ENCODE measurements around the gene MAX. TPM values are rescaled to one million over a fixed set of nuclear protein-coding genes. Genes with fewer than 3 reads are reported as not detected.
"Not testable (repeated sequence)": the region's sequence is repeated elsewhere in the genome, so short reads cannot be mapped to it uniquely, and the experiment has no call there.

The MAX gene
- total RNA-seq, 4 donors from 2014 or later = 61.8 to 87.1 (median 80.9) TPM

- H3K9me3 ChIP-seq = no peaks in the 10 kb centered on the region
- WGBS, 2 donors (ENCODE audit: low coverage in 1 of 2) = 92 to 94% methylated on average over 2 of the region's 2 CpGs
- no peak for ATAC-seq
- no peaks in the 10 kb centered on the region for H3K27me3 ChIP-seq
- no peak overlapping the region for H3K27ac ChIP-seq
- H3K4me3 ChIP-seq = no peak overlapping the region
- no peak for TF ChIP-seq POLR2AphosphoS5 (IDR thresholded peaks at IDR 0.05)
- TF ChIP-seq, protein P1, sequence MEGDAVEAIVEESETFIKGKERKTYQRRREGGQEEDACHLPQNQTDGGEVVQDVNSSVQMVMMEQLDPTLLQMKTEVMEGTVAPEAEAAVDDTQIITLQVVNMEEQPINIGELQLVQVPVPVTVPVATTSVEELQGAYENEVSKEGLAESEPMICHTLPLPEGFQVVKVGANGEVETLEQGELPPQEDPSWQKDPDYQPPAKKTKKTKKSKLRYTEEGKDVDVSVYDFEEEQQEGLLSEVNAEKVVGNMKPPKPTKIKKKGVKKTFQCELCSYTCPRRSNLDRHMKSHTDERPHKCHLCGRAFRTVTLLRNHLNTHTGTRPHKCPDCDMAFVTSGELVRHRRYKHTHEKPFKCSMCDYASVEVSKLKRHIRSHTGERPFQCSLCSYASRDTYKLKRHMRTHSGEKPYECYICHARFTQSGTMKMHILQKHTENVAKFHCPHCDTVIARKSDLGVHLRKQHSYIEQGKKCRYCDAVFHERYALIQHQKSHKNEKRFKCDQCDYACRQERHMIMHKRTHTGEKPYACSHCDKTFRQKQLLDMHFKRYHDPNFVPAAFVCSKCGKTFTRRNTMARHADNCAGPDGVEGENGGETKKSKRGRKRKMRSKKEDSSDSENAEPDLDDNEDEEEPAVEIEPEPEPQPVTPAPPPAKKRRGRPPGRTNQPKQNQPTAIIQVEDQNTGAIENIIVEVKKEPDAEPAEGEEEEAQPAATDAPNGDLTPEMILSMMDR (IDR thresholded peaks at IDR 0.05) = no peak
- no peak for TF ChIP-seq POLR2A (IDR thresholded peaks at IDR 0.05)
- TF ChIP-seq EP300 (IDR thresholded peaks at IDR 0.05) = no peak
- peaks cover 22 to 67% (median 24%) of the 10 kb centered on the region in 3 donors for H3K4me1 ChIP-seq
- peaks cover 13 to 68% of the 10 kb centered on the region in 2 donors for H3K36me3 ChIP-seq
Observed at GRCh38 chr14:65092349-65092748, 10.0 kb downstream of the MAX start.

DNA sequence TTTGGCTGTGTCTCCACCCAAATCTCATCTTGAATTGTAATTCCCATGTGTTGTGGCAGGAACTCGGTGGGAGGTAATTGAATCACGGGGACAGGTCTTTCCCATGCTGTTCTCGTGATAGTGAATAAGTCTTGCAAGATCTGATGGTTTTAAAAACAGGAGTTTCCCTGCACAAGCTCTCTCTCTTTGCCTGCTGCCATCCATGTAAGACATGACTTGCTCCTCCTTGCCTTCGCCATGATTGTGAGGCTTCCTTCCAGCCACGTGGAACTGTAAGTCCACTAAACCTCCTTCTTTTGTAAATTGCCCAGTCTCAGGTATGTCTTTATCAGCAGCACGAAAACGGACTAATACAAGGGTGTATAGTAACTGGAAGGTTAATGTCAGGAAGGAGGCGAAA lies 14.5 kb downstream of the MAX start:
- WGBS, 2 donors (ENCODE audit: low coverage in 1 of 2) = 80 to 90% methylated on average over 6 to 8 of the region's 8 CpGs
- not testable (repeated sequence) for H3K27ac ChIP-seq, ATAC-seq, H3K9me3 ChIP-seq, H3K4me3 ChIP-seq, H3K27me3 ChIP-seq
- peaks cover 8 to 50% (median 10%) of the 10 kb centered on the region in 3 donors for H3K4me1 ChIP-seq
- peaks cover 7 to 84% of the 10 kb centered on the region in 2 donors for H3K36me3 ChIP-seq

DNA sequence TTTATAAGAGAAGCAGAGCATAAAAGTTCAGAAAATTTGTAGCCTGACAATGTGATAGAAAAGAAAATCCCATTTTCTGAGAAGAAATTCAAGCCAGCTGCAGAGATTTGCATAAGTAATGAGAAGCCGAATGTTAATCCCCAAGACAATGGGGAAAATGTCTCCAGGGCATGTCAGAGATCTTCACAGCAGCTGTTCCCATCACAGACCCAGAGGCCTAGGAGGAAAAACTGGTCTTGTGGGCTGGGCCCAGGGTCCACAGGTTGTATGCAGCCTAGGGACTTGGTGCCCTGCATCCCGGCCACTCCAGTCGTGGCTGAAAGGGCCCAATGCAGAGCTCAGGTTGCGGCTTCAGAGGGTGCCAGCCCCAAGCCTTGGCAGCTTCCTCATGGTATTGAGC lies 15.6 kb downstream of the MAX start:
- H3K27ac ChIP-seq, ATAC-seq, H3K27me3 ChIP-seq, H3K4me3 ChIP-seq, H3K9me3 ChIP-seq: not testable (repeated sequence)
- peaks cover 8 to 56% (median 13%) of the 10 kb centered on the region in 3 donors for H3K4me1 ChIP-seq
- H3K36me3 ChIP-seq = peaks cover 0 to 84% of the 10 kb centered on the region in 2 donors
- WGBS, 2 donors (ENCODE audit: low coverage in 1 of 2) = 93% methylated on average over 3 of the region's 4 CpGs; no CpG with 5 or more reads in 1 of the 2 donors

- H3K9me3 ChIP-seq = no peaks in the 10 kb centered on the region
- no peaks in the 10 kb centered on the region for H3K27me3 ChIP-seq
- ATAC-seq = no peak
- 61 to 65% methylated on average over 6 of the region's 6 CpGs for WGBS, 2 donors (ENCODE audit: low coverage in 1 of 2)
- H3K4me3 ChIP-seq = no peak overlapping the region
- peaks cover 0 to 67% of the 10 kb centered on the region in 2 donors for H3K36me3 ChIP-seq
- H3K27ac ChIP-seq = no peak overlapping the region
- TF ChIP-seq POLR2A (IDR thresholded peaks at IDR 0.05) = no peak
- no peak for TF ChIP-seq POLR2AphosphoS5 (IDR thresholded peaks at IDR 0.05)
- TF ChIP-seq EP300 (IDR thresholded peaks at IDR 0.05) = no peak
- H3K4me1 ChIP-seq = peaks cover 16 to 61% (median 32%) of the 10 kb centered on the region in 3 donors
Observed at GRCh38 chr14:65084554-65085505, 17.5 kb downstream of the MAX start.

DNA sequence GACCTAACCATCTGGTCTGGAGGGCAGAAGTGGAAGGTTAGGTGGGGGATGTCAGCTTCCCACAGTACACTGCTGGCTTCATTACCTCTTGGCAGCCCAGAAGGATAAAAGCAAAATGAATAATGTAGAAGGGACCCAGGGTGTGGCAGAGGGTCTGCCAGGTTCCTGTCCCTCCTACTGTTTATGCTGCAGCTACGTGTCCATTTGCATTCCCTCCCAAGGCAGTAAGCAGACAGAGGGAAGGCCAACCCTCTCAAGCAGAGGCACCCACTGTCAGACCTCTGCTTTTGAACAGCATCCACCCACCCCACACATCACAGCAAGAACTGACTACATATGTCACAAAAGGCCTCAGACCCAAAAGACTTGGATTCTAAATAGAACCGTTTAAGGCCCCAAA lies 19.4 kb downstream of the MAX start:
- Histone ChIP-seq H3K4me3 (no peak overlapping the region), H3K27me3 (no peaks in the 10 kb centered on the region), H3K9me3 (no peaks in the 10 kb centered on the region), H3K36me3 (peaks cover 0 to 57% of the 10 kb centered on the region in 2 donors), H3K4me1 (peaks cover 20 to 75% (median 43%) of the 10 kb centered on the region in 3 donors), H3K27ac (peak overlapping the region in 2 of 4 donors; percentile 64 to 69)
- TF ChIP-seq EP300 (IDR thresholded peaks at IDR 0.05) (no peak), POLR2A (IDR thresholded peaks at IDR 0.05) (no peak), POLR2AphosphoS5 (IDR thresholded peaks at IDR 0.05) (no peak)
- TF ChIP-seq, protein P1 (IDR thresholded peaks at IDR 0.05) = no peak
- ATAC-seq = no peak
- 47 to 67% methylated on average over 1 to 2 of the region's 2 CpGs for WGBS, 2 donors (ENCODE audit: low coverage in 1 of 2)

GRCh38 chr14:65080960-65081747 lies 21.2 kb downstream of the MAX start:
- H3K4me3 ChIP-seq = no peak overlapping the region
- peaks cover 0 to 57% of the 10 kb centered on the region in 2 donors for H3K36me3 ChIP-seq
- peak; percentile 48 for ATAC-seq
- TF ChIP-seq, protein P1 (IDR thresholded peaks at IDR 0.05) = no peak
- TF ChIP-seq POLR2AphosphoS5 (IDR thresholded peaks at IDR 0.05) (no peak), EP300 (IDR thresholded peaks at IDR 0.05) (no peak), POLR2A (IDR thresholded peaks at IDR 0.05) (no peak)
- WGBS, 2 donors (ENCODE audit: low coverage in 1 of 2) = 31 to 38% methylated on average over 2 of the region's 2 CpGs
- H3K27ac ChIP-seq = peak overlapping the region; percentile 54 to 85 (median 66)
- H3K4me1 ChIP-seq = peaks cover 20 to 88% (median 43%) of the 10 kb centered on the region in 3 donors
- H3K9me3 ChIP-seq = no peaks in the 10 kb centered on the region
- no peaks in the 10 kb centered on the region for H3K27me3 ChIP-seq
